GM10248 (cell line): ENCODE data around the gene SCARB2.
"Not testable (repeated sequence)": the region's sequence is repeated elsewhere in the genome, so short reads cannot be mapped to it uniquely, and the experiment has no call there.

Experiments
- CTCF ChIA-PET: fragments of 300-600 bp; sonication (Branson Sonifier 250); formaldehyde crosslinking; extraction: SDS; loops from one replicate; lab custom pipeline; 2021; ENCODE audit warnings: antibody characterized with exemption; lab: Yijun Ruan, JAX
- POLR2A ChIA-PET: fragments of 350-650 bp; sonication (Branson Sonifier 250); formaldehyde crosslinking; extraction: SDS; loops from one replicate; lab custom pipeline; 2020; ENCODE audit warnings: antibody characterized with exemption; lab: Yijun Ruan, JAX
- DNase-seq: peaks from one replicate; pipeline ENCODE4 v3.0.0; 2012; ENCODE audit errors: extremely low spot score
- TF ChIP-seq, protein P1 (sequence below): IDR thresholded peaks from 2 replicates; pipeline ENCODE4 v1.5.1; 2012; ENCODE audit warnings: mild to moderate bottlenecking, low read depth; ENCODE audit errors: extremely low read depth, missing control alignments, control extremely low read depth

Gene SCARB2

DNA sequence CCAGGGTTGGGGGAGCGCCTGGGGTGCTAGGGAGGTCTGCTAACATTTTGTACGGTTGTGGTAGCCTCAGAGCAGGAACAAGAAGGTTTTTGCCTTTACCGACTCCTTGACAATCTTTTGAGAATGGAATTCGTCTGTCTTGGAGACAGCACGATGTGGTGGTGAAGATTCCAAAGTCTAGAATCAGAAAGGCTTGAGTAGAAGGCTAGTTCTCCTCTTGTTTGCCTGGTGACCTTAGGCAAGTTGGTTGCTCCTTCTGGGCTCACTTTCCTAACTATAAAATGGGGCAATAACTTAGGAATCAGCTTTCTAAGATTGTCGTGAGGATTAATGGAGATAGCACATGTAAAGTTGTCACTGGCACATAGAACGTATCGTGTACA is 38.6 kb upstream of the SCARB2 start:
- CTCF ChIA-PET = interaction anchor here (1.2 kb wide), 1 partner anchor 10 kb away, joined by 3 read pairs; no protein-coding TSS in a partner anchor

DNA sequence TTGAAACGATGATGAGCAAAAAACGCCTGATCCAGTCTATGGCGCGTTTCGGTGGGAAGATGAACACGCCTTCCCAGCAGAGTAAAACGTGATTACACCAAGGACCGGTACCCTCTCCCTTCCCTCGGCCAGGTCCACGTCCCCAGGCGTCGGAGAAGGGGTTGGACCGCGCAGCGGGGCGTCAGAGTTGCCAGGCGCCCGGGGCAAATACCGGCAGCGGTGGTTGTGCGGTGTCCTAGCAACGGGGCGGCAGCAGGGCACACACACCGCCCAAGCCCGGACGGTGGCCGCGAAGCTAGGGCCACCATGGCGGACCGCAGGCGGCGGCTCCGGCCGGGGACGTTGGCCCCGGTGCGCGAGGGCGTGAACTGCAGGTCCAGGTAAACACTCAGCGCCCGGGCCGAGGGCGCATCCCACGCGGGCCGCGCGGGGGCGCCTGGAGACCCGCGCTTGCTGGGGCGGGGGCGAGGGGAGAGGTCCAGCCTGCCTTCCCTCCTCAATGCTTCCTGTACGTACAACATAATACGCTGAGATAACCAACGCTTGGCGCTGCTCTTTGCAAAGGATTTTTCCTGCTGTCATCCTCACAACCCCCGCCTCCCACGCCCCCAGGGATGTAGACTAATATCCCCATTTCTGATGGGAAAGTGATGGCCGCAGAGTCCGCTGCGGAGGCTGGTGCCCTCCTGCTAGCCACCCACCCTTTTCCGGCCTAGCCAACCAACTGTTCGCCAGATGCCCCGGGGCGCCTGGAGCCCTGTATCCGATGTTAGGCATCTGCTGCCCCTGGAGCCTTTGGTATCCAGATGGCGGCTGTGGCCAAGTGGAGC is 38.0 kb upstream of the SCARB2 start, which contains the start of gene FAM47E:
Gene FAM47E, plus strand, starts transcription at position 281 of the 830 bp plus-strand sequence. Its CDS starts 26 bp downstream, at position 307.
- TF ChIP-seq, protein P1, sequence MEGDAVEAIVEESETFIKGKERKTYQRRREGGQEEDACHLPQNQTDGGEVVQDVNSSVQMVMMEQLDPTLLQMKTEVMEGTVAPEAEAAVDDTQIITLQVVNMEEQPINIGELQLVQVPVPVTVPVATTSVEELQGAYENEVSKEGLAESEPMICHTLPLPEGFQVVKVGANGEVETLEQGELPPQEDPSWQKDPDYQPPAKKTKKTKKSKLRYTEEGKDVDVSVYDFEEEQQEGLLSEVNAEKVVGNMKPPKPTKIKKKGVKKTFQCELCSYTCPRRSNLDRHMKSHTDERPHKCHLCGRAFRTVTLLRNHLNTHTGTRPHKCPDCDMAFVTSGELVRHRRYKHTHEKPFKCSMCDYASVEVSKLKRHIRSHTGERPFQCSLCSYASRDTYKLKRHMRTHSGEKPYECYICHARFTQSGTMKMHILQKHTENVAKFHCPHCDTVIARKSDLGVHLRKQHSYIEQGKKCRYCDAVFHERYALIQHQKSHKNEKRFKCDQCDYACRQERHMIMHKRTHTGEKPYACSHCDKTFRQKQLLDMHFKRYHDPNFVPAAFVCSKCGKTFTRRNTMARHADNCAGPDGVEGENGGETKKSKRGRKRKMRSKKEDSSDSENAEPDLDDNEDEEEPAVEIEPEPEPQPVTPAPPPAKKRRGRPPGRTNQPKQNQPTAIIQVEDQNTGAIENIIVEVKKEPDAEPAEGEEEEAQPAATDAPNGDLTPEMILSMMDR = peak; percentile 30
- ChIA-PET CTCF (interaction anchor here (1.0 to 1.2 kb wide), 3 partner anchors 9 to 27 kb away, joined by 3 read pairs; no protein-coding TSS in a partner anchor), POLR2A (no interaction called here)
- DNase-seq = peak; percentile 31

More for the DNA sequence above, 38.6 kb upstream of the SCARB2 start:
- no peak for DNase-seq
- POLR2A ChIA-PET = no interaction called here
- TF ChIP-seq, protein P1 = no peak

DNA sequence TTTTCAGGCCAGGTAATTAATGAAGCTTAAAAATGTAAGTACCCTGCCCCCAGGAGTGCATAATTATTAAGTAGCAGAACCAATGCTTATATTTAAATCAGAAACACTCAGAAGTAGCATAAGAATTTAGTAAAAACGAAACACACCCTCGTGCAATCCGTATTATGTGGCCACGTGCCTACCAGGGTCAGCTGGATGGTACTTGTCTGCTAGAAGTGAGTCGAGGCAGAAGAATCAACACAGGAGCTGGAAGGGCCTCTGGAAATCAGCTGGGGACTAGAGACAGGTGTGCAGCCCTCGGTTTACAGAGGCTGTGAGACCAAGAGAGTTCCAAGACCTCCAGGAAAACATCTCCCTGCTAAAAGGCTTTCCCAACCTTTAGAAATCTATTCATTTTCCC is 37.3 kb upstream of the SCARB2 start:
- ChIA-PET POLR2A (no interaction called here), CTCF (interaction anchor here (1.0 kb wide), 2 partner anchors 15 to 28 kb away, joined by 3 read pairs; no protein-coding TSS in a partner anchor)
- DNase-seq = no peak

DNA sequence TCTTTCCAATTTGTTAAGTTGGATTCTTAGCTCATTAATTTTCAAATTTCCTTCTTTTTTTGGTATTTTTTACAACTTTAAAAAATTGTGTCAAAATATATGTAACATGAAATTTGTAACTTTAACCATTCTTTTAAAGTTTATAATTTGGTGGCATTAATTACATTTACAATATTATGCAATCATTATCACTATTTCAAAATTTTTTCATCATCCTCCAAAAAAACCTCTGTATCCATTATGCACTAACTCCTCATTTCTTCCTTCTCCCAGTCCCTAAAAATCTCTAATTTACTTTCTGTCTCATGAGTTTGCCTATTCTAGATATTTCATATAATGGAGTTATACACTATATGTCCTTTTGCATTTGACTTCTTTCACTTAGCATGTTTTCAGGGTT is 33.2 kb upstream of the SCARB2 start:
- DNase-seq = no peak
- ChIA-PET POLR2A (no interaction called here), CTCF (interaction anchor here (1.3 to 2.2 kb wide), 3 partner anchors 12 to 67 kb away, joined by 3 to 6 read pairs (median 4); no protein-coding TSS in a partner anchor)
- TF ChIP-seq, protein P1 = no peak

More for the DNA sequence above, 37.3 kb upstream of the SCARB2 start:
- TF ChIP-seq, protein P1 = no peak

DNA sequence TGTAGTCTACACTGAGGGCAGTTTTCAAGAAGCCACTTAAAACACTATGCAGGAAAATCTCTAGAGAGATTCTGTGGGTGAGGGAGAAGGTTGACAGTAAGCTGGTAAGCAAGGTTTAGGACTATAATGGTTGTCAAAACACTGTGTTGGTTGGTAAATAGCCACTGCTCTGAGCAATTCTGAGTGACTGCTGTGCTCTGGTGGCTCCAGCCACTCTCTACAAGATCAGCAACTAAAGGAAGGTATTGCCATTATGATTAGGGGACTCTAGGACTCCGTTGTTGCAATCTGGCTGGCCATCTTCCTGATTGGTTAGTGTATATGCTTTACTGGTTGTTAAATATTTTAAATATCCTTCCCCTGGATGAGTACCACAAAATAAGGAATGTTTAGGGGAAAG is 32.4 kb upstream of the SCARB2 start:
- CTCF ChIA-PET = interaction anchor here (1.3 to 2.2 kb wide), 3 partner anchors 11 to 66 kb away, joined by 3 to 6 read pairs (median 4); no protein-coding TSS in a partner anchor
- TF ChIP-seq, protein P1 = no peak
- POLR2A ChIA-PET = no interaction called here
- no peak for DNase-seq

DNA sequence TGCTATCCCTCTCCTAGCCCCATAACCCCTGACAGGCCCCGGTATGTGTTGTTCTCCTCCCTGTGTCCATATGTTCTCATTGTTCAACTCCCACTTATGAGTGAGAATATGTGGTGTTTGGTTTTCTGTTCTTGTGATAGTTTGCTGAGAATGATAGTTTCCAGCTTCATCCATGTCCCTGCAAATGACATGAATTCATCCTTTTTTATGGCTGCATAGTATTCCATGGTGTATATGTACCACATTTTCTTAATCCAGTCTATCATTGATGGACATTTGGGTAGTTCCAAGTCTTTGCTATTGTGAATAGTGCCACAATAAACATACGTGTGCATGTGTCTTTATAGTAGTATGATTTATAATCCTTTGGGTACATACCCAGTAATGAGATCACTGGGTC is 30.3 kb upstream of the SCARB2 start:
- DNase-seq, POLR2A ChIA-PET, CTCF ChIA-PET: not testable (repeated sequence)

DNA sequence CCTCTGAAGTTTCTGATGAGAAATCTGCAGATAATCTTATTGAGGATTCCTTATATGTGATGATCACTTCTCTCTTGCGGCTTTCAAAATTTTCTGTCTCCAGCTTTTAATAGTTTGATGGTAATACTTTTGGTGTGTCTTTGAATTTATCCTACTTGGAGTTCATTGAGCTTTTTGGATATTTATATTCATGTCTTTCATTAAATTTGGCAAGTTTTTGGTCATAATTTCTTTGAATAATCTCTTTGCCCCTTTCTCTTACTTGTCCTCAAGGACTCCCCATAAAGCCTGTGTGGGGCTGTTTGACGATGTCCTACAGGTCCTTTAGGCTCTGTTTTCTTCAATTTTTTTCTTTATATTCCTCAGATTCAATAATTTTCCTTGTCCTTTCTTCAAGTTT is 26.6 kb upstream of the SCARB2 start:
- TF ChIP-seq, protein P1 = no peak
- CTCF ChIA-PET = no interaction called here
- POLR2A ChIA-PET = no interaction called here
- no peak for DNase-seq
